OCI-LY3 (cell line): ENCODE measurements around the gene KDM8.

ENCODE experiments used
- EZH2phosphoT487 ChIP-seq: fragments of 200-600 bp; shearing (Covaris generic); IDR thresholded peaks from 2 replicates; pipeline ENCODE4 v1.6.1; 2018; ENCODE audit warnings: antibody characterized with exemption, mixed run types, low read depth
- TF ChIP-seq, protein P1 (sequence below): fragments of 200-600, 300-600 bp; sonication (generic); IDR thresholded peaks from 2 replicates; pipeline ENCODE4 v1.5.1; 2014; ENCODE audit warnings: antibody characterized with exemption, low read length, low read depth

DNA sequence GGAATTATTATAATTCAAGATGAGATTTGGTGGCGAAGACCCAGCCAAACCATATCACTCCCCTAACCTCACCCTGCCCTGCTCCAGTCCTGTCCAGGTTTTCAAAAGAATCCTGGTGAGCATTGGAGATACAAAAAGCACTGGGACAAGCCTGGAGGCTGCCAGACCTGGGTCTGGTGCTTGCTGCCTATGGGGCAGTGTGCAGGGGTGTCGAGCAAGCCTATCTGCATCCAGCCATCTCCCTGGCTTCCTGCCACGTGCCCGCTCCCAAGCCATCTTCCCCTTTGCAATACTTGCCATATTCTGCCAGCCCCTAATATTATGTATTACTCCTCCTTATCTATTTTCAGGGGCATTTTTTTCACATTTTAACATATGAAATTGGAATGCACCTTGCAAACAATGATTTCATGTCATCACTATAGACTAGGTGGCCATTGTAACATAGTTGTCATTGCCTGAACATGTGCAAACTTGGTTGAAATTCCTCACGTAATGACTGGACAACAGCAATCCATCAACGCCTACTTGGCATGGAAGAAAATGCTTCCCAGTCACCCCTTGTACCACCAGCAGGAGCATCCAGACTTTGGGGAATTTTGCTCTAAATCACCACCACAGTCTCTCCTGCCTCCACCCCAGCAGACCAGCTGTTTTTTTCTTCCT, 8.1 kb upstream of the KDM8 start:
- TF ChIP-seq, protein P1, sequence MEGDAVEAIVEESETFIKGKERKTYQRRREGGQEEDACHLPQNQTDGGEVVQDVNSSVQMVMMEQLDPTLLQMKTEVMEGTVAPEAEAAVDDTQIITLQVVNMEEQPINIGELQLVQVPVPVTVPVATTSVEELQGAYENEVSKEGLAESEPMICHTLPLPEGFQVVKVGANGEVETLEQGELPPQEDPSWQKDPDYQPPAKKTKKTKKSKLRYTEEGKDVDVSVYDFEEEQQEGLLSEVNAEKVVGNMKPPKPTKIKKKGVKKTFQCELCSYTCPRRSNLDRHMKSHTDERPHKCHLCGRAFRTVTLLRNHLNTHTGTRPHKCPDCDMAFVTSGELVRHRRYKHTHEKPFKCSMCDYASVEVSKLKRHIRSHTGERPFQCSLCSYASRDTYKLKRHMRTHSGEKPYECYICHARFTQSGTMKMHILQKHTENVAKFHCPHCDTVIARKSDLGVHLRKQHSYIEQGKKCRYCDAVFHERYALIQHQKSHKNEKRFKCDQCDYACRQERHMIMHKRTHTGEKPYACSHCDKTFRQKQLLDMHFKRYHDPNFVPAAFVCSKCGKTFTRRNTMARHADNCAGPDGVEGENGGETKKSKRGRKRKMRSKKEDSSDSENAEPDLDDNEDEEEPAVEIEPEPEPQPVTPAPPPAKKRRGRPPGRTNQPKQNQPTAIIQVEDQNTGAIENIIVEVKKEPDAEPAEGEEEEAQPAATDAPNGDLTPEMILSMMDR: no peak
- no peak for TF ChIP-seq EZH2phosphoT487
